ENCODE measurements around the gene MASP1.

GRCh38 chr3:187238239-187238638 lies 53.3 kb downstream of the MASP1 start:
- TF ChIP-seq CTCF (optimal IDR thresholded peaks at IDR 0.05 in 1 of 3, IDR thresholded peaks at IDR 0.05 in 1 of 3, conservative IDR thresholded peaks at IDR 0.05 in 1 of 3; ENCODE audit: extremely low read depth in 1 of 3, insufficient read depth in 2 of 3, low read length in 3 of 3) (no peak), EZH2 (IDR thresholded peaks at IDR 0.05; ENCODE audit: low read length) (no peak)
